Cardiac muscle cell (in vitro differentiated cells and primary cell): ENCODE measurements around the gene GTPBP8. TPM values are rescaled to one million over a fixed set of nuclear protein-coding genes. Genes with fewer than 3 reads are reported as not detected.

ENCODE experiments used
- DNase-seq, 2 donors: peaks; one replicate each; pipeline versions ENCODE4 v3.0.0 to v3.0.0-alpha.2; 2010 to 2017; ENCODE audit warnings: low read depth in 1 of 2, low spot score in 1 of 2
- H3K27ac ChIP-seq: fragments of 200-600 bp; sonication (generic); 2 replicates; pipeline ENCODE4 v1.5.1; 2016
- H3K27me3 ChIP-seq: fragments of 200-600 bp; sonication (generic); 2 replicates; pipeline ENCODE4 v1.6.0; 2016; ENCODE audit warnings: control low read depth
- H3K36me3 ChIP-seq: fragments of 200-600 bp; sonication (generic); 2 replicates; pipeline ENCODE4 v1.5.1; 2016; ENCODE audit warnings: control low read depth
- H3K4me1 ChIP-seq: fragments of 200-600 bp; sonication (generic); 2 replicates; pipeline ENCODE4 v1.8.1; 2017; ENCODE audit warnings: low read depth, mild to moderate bottlenecking, mixed run types
- H3K4me3 ChIP-seq: fragments of 200-600 bp; sonication (generic); 2 replicates; pipeline ENCODE4 v1.5.1; 2016; ENCODE audit warnings: mild to moderate bottlenecking
- H3K9me3 ChIP-seq: fragments of 200-600 bp; sonication (generic); 2 replicates; pipeline ENCODE4 v1.5.1; 2017; ENCODE audit warnings: low read depth, mild to moderate bottlenecking, control low read depth
- polyA plus RNA-seq: library from polyadenylated mRNA; unstranded; fragments of >200 nt; fragmentation: Nextera tagmentation; extraction: Ambion mirVana; gene quantifications from 2 replicates; pipeline ENCODE4 v1.2.1, GENCODE V29; 2016
- total RNA-seq: library from RNA; depleted of rRNA; stranded (reverse); fragments of >200 nt; gene quantifications from 2 replicates; pipeline ENCODE4 v1.2.3, GENCODE V29; 2016
- TF ChIP-seq, protein P1 (sequence below): IDR thresholded peaks from 2 replicates; pipeline ENCODE4 v1.5.1; 2012; ENCODE audit warnings: low read depth, mild to moderate bottlenecking, low read length

Gene GTPBP8
- total and polyA plus RNA-seq, 2 experiments from 2014 or later, result 20.5 to 34.0 TPM

DNA sequence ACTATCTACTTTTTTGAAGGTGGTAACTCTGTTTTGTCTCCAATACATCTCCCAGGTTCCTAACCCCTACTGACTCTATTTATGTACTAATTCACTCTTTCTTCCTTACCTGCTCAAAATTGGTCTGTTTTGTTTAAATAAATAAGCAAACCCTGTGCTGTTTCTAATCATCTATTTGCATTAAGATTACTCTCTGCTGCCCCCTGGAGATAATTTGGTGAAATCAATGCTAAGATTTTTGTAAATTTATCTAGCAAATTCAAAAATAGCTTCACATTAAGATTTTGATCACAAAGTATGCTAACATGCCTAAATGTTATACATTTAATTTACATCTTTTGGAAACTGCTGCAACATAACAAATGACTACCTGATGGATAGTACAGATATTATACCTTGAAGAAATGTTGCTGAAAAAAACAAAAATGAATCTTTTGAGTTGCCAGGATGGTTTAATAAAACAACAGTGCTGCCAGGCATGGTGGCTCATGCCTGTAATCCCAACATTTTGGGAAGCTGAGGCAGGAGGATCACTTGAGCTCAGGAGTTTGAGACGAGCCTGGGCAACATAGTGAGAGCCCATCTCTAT is 11.4 kb upstream of the GTPBP8 start:
- H3K4me1 ChIP-seq, result no peaks in the 10 kb centered on the region
- peak; percentile 62 for DNase-seq
- TF ChIP-seq, protein P1, sequence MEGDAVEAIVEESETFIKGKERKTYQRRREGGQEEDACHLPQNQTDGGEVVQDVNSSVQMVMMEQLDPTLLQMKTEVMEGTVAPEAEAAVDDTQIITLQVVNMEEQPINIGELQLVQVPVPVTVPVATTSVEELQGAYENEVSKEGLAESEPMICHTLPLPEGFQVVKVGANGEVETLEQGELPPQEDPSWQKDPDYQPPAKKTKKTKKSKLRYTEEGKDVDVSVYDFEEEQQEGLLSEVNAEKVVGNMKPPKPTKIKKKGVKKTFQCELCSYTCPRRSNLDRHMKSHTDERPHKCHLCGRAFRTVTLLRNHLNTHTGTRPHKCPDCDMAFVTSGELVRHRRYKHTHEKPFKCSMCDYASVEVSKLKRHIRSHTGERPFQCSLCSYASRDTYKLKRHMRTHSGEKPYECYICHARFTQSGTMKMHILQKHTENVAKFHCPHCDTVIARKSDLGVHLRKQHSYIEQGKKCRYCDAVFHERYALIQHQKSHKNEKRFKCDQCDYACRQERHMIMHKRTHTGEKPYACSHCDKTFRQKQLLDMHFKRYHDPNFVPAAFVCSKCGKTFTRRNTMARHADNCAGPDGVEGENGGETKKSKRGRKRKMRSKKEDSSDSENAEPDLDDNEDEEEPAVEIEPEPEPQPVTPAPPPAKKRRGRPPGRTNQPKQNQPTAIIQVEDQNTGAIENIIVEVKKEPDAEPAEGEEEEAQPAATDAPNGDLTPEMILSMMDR, result peak; percentile 60
- H3K4me3 ChIP-seq, result no peak overlapping the region
- H3K27me3 ChIP-seq, result no peaks in the 10 kb centered on the region
- H3K27ac ChIP-seq, result no peak overlapping the region
- no peaks in the 10 kb centered on the region for H3K9me3 ChIP-seq
- H3K36me3 ChIP-seq, result no peaks in the 10 kb centered on the region

DNA sequence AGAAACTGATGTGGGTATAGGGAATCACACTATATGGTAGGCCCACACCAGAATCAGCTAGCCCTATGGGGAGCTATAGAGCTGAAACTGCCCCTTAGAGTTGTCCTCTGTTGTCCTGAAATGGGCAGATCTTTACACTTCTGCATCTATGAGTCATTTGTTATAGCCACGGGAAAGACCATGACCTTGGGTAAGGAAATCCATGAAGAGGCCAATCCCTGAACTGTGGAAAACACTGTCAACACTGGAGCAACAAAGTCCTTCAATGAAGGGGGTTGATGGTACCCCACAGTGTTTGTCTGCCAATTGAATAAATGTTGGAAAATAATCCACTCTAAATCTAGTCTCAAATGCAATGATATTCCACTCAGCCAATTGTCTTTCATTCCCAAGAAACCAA is 10.7 kb upstream of the GTPBP8 start:
- TF ChIP-seq, protein P1, result no peak
- no peak for DNase-seq
- H3K9me3 ChIP-seq, result no peaks in the 10 kb centered on the region
- H3K27ac ChIP-seq, result no peak overlapping the region
- no peak overlapping the region for H3K4me3 ChIP-seq
- no peaks in the 10 kb centered on the region for H3K4me1 ChIP-seq
- no peaks in the 10 kb centered on the region for H3K36me3 ChIP-seq
- no peaks in the 10 kb centered on the region for H3K27me3 ChIP-seq

DNA sequence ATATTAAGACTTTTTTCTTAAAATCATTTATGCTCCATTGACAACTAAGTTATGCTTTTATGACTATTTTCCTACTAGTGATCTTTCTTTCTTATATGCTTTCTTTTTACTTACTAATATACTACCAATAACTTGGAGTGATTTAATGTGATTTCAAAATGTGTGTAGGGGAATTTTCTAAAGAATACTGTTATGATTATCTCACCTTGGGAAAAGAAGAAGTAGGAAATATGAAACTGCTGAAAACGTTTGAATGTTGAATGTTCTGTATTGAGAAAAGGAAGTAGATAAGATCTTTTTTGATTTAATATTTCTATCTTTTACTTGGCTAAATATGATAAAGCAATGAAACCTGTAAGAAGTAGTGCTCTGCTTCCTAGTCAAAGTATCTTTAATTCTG is 8.1 kb upstream of the GTPBP8 start:
- Histone ChIP-seq H3K9me3 (no peaks in the 10 kb centered on the region), H3K36me3 (no peaks in the 10 kb centered on the region), H3K27ac (no peak overlapping the region), H3K27me3 (peaks cover 3% of the 10 kb centered on the region), H3K4me3 (no peak overlapping the region), H3K4me1 (no peaks in the 10 kb centered on the region)
- no peak for DNase-seq
- TF ChIP-seq, protein P1, result no peak

DNA sequence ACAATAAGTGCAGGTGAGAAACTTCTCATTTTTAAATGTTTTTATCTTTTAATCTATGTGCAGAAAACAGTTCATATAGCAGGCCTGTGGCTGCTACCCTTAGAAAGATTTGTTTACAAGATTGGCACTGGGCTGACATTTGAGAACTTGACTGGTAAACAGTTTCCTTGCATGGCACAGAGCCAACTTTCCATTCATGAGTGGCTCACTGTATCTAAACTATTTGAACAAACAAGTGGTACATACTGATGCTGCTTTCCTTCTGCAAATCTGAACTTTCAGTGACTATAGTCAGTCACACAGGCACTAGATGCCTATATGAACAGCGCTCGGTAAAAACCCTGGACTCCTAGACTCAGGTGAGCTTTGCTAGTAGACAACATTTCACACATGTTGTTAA is 6.3 kb upstream of the GTPBP8 start:
- H3K9me3 ChIP-seq, result no peaks in the 10 kb centered on the region
- TF ChIP-seq, protein P1, result no peak
- no peaks in the 10 kb centered on the region for H3K36me3 ChIP-seq
- peaks cover 3% of the 10 kb centered on the region for H3K27me3 ChIP-seq
- H3K27ac ChIP-seq, result no peak overlapping the region
- DNase-seq, result peak; percentile 21 to 30
- no peak overlapping the region for H3K4me3 ChIP-seq
- no peaks in the 10 kb centered on the region for H3K4me1 ChIP-seq

DNA sequence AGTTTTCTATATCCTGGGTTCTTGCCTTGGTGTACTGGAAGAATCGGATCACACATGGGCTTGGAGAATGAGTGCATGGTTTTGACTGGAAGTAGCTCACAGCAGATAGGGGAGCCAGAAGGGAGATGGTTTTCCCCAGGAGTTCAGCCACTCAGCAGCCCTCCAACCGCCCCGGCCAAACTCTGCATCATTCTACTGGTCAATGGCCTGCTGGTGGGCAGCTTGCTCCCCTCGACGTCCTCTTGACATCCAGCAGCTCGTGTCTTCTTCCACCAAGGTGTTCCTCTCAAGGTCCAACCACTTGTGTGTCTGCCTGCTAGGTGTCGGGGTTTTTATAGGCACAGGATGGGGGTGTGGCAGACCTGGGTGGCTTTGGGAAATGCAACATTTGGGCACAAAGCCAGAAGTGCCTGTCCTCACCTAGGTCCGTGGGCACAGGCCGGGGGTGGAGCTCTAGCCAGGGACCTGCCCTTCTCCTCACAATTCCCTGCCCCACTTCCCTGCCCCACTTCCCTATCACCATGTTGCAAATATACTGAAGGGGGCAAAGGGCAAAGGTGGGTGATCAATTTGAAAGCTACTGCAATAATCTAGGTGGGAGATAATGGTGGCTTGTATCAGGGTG is 3.0 kb upstream of the GTPBP8 start:
- no peaks in the 10 kb centered on the region for H3K36me3 ChIP-seq
- peaks cover 3% of the 10 kb centered on the region for H3K27me3 ChIP-seq
- TF ChIP-seq, protein P1, result no peak

More for the DNA sequence above, 3.0 kb upstream of the GTPBP8 start:
- Histone ChIP-seq H3K9me3 (no peaks in the 10 kb centered on the region), H3K4me1 (peaks cover 9% of the 10 kb centered on the region), H3K4me3 (no peak overlapping the region), H3K27ac (no peak overlapping the region)
- DNase-seq, result no peak
